ENCODE results near the gene SLC30A10.

SLC30A10 gene

GRCh38 chr1:219927956-219928790, at the start of gene SLC30A10:
Gene SLC30A10 (minus strand): TSS chr1:219928557. CDS start chr1:219928440, 117 bp downstream.
- H3K9me3 ChIP-seq (ENCODE audit: control insufficient read depth, low read length) = no peaks in the 10 kb centered on the region
- no peak within 1 kb of the TSS for H3K4me3 ChIP-seq (ENCODE audit: low read length)
- no peaks in the 10 kb centered on the region for H3K36me3 ChIP-seq (ENCODE audit: control insufficient read depth, insufficient read depth, low read length)
- peaks cover 24% of the 10 kb centered on the region for H3K27me3 ChIP-seq (ENCODE audit: control insufficient read depth, insufficient read depth, low read length)
- no peaks in the 10 kb centered on the region for H3K4me1 ChIP-seq (ENCODE audit: control insufficient read depth, insufficient read depth, low read length)
- no peak within 1 kb of the TSS for H3K9ac ChIP-seq (ENCODE audit: low read length)

DNA sequence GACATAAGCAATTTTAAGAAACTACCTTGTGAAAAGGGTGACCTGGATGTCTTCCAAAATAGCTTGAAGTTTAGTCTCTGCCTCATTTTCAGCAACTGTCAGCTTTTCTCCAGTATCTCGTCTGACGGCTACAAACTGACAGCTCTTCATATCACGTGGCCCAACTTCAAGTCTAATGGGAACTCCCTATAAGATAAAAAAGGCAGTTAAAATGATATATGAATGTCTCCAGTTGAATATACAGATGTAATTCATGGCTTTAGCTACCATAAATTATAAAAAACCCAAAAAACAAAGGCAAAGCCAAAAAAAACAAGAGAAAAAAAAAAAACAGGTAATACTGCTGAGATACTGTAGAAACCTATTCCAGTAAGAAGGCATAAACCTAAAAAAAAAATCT, 44.9 kb upstream of the SLC30A10 start:
- Histone ChIP-seq H3K9ac (ENCODE audit: low read length) (no peak overlapping the region), H3K9me3 (ENCODE audit: control insufficient read depth, low read length) (no peaks in the 10 kb centered on the region), H3K27me3 (ENCODE audit: control insufficient read depth, insufficient read depth, low read length) (no peaks in the 10 kb centered on the region), H3K4me3 (ENCODE audit: low read length) (no peak overlapping the region), H3K4me1 (ENCODE audit: control insufficient read depth, insufficient read depth, low read length) (no peaks in the 10 kb centered on the region), H3K36me3 (ENCODE audit: control insufficient read depth, insufficient read depth, low read length) (no peaks in the 10 kb centered on the region)

DNA sequence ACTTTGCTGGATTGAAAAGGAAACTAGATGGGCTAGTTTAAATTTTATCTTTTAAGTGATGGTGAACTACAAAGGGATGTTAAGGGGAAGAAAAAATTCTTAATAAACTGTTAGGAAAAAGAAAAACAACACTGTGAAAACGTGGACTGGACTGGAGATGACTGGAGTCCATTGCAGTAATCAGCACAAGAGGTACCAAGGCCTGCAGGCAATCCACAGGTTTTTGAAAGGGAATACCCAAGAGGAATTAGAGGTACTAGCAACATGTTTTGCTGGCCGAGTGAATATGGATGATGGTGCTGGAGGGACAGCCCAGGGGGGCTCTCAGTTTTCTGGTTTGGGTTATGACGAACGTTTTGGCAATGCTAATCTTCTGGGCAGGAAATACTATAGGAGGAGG, 39.0 kb upstream of the SLC30A10 start:
- no peaks in the 10 kb centered on the region for H3K27me3 ChIP-seq (ENCODE audit: control insufficient read depth, insufficient read depth, low read length)
- no peaks in the 10 kb centered on the region for H3K36me3 ChIP-seq (ENCODE audit: control insufficient read depth, insufficient read depth, low read length)
- H3K9ac ChIP-seq (ENCODE audit: low read length) = no peak overlapping the region
- no peak overlapping the region for H3K4me3 ChIP-seq (ENCODE audit: low read length)
- H3K9me3 ChIP-seq (ENCODE audit: control insufficient read depth, low read length) = no peaks in the 10 kb centered on the region
- no peaks in the 10 kb centered on the region for H3K4me1 ChIP-seq (ENCODE audit: control insufficient read depth, insufficient read depth, low read length)

GRCh38 chr1:219966071-219966349, 37.7 kb upstream of the SLC30A10 start:
- H3K9me3 ChIP-seq (ENCODE audit: control insufficient read depth, low read length) = no peaks in the 10 kb centered on the region

GRCh38 chr1:219965285-219966070, 37.1 kb upstream of the SLC30A10 start:
- Histone ChIP-seq H3K9me3 (ENCODE audit: control insufficient read depth, low read length) (no peaks in the 10 kb centered on the region), H3K4me1 (ENCODE audit: control insufficient read depth, insufficient read depth, low read length) (no peaks in the 10 kb centered on the region), H3K9ac (ENCODE audit: low read length) (no peak overlapping the region), H3K4me3 (ENCODE audit: low read length) (no peak overlapping the region), H3K27me3 (ENCODE audit: control insufficient read depth, insufficient read depth, low read length) (no peaks in the 10 kb centered on the region), H3K36me3 (ENCODE audit: control insufficient read depth, insufficient read depth, low read length) (no peaks in the 10 kb centered on the region)

More at GRCh38 chr1:219966071-219966349, 37.7 kb upstream of the SLC30A10 start:
- no peaks in the 10 kb centered on the region for H3K36me3 ChIP-seq (ENCODE audit: control insufficient read depth, insufficient read depth, low read length)
- H3K9ac ChIP-seq (ENCODE audit: low read length) = no peak overlapping the region
- H3K4me3 ChIP-seq (ENCODE audit: low read length) = no peak overlapping the region
- no peaks in the 10 kb centered on the region for H3K4me1 ChIP-seq (ENCODE audit: control insufficient read depth, insufficient read depth, low read length)
- H3K27me3 ChIP-seq (ENCODE audit: control insufficient read depth, insufficient read depth, low read length) = no peaks in the 10 kb centered on the region

GRCh38 chr1:219963432-219963831, 35.1 kb upstream of the SLC30A10 start:
- Histone ChIP-seq H3K9ac (ENCODE audit: low read length) (no peak overlapping the region), H3K36me3 (ENCODE audit: control insufficient read depth, insufficient read depth, low read length) (no peaks in the 10 kb centered on the region), H3K4me1 (ENCODE audit: control insufficient read depth, insufficient read depth, low read length) (no peaks in the 10 kb centered on the region), H3K4me3 (ENCODE audit: low read length) (no peak overlapping the region), H3K27me3 (ENCODE audit: control insufficient read depth, insufficient read depth, low read length) (no peaks in the 10 kb centered on the region), H3K9me3 (ENCODE audit: control insufficient read depth, low read length) (no peaks in the 10 kb centered on the region)

- H3K9me3 ChIP-seq (ENCODE audit: control insufficient read depth, low read length) = no peaks in the 10 kb centered on the region
- no peaks in the 10 kb centered on the region for H3K27me3 ChIP-seq (ENCODE audit: control insufficient read depth, insufficient read depth, low read length)
- no peak overlapping the region for H3K9ac ChIP-seq (ENCODE audit: low read length)
- no peaks in the 10 kb centered on the region for H3K36me3 ChIP-seq (ENCODE audit: control insufficient read depth, insufficient read depth, low read length)
- H3K4me1 ChIP-seq (ENCODE audit: control insufficient read depth, insufficient read depth, low read length) = no peaks in the 10 kb centered on the region
- no peak overlapping the region for H3K4me3 ChIP-seq (ENCODE audit: low read length)
Observed at GRCh38 chr1:219961684-219962083, 33.3 kb upstream of the SLC30A10 start.

DNA sequence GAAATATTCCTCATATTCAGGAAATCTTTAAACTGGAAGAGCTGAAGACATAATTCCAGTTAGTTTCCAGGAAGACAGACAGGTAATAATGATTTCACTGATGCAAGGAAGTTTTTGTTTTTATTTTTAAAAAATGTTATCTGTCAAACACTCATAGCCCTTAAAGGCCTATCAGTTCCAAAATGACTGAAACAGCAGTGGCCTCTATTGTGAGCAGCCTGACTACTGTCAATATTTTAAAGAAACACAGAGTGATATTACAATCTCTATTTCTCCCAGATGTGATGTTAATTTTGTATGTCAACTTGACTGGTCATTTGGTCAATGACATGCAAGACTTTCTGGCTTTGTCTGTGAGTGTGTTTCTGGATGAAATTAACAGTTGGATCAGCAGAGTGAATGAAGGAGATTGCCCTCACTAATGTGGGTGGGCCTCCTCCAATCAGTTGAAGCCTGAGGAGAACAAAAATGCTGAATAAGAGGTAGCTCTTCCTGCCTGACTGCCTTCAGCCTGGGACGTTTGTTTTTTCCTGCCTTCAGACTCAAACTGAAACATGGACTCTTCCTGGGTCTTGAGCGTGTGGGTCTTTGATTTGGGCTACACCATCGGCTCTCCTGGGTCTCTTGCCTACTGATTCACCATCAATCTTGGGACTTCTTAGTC, 31.3 kb upstream of the SLC30A10 start:
- Histone ChIP-seq H3K9me3 (ENCODE audit: control insufficient read depth, low read length) (no peaks in the 10 kb centered on the region), H3K36me3 (ENCODE audit: control insufficient read depth, insufficient read depth, low read length) (no peaks in the 10 kb centered on the region), H3K9ac (ENCODE audit: low read length) (no peak overlapping the region), H3K4me3 (ENCODE audit: low read length) (no peak overlapping the region), H3K27me3 (ENCODE audit: control insufficient read depth, insufficient read depth, low read length) (no peaks in the 10 kb centered on the region), H3K4me1 (ENCODE audit: control insufficient read depth, insufficient read depth, low read length) (no peaks in the 10 kb centered on the region)

DNA sequence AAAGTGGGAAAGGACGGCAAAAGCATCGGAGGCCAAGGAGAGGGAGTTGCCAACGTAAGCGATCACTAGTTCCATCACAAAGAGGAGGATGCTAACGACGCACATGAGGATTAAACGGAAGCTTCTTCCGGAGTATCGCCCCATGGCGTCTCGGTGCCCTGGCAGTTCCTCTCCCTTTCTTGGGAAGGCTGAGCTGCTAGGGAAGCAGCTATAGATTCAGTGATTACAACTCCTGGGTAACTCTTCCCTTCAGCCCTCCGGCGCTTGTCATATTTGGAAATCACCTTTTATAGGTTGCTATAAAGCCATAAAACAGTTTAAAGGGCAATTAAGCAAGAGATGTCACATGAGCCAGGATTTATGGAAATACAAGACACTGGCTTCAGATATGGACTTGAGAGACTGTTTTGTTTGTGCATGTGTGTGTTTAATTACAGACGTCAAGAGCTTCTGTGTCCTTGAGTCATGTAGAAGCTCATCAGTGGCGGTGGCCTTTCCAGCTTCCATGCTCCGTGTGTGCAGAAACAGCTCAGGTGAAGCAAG, 30.6 kb upstream of the SLC30A10 start:
- H3K36me3 ChIP-seq (ENCODE audit: control insufficient read depth, insufficient read depth, low read length) = no peaks in the 10 kb centered on the region
- no peak overlapping the region for H3K4me3 ChIP-seq (ENCODE audit: low read length)
- no peaks in the 10 kb centered on the region for H3K4me1 ChIP-seq (ENCODE audit: control insufficient read depth, insufficient read depth, low read length)
- no peak overlapping the region for H3K9ac ChIP-seq (ENCODE audit: low read length)
- no peaks in the 10 kb centered on the region for H3K9me3 ChIP-seq (ENCODE audit: control insufficient read depth, low read length)
- H3K27me3 ChIP-seq (ENCODE audit: control insufficient read depth, insufficient read depth, low read length) = no peaks in the 10 kb centered on the region

DNA sequence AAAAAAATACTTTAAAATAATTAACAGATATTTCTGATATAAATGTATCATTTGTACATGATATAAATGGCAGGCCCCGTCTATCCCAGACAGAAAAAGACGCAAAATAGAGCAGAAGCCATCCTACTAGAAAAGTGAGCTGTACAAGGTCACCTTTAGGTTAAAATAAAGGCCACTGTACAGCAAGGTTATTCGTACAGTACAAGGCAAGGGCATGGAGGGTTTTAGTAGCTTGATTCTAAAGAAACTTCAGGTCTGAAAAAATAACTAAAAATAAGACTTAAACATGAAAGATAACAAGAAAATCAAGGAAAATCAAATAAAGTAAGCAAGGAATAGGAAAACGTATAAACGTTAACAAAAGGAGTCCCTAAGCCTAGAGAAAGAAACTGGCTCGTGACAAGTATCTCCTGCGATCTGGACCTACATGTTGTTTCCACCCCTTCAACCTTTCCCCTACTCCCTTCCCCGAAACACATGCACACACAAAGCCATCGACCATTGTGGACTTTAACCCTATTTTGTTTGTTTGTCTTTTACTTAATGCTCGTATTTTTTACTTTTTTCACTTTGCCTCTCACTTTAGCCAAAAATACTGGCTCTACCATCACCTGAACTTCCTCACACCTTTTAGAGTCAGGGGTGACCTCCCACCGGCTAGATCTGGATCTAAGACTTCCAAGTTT, 26.5 kb upstream of the SLC30A10 start:
- no peaks in the 10 kb centered on the region for H3K9me3 ChIP-seq (ENCODE audit: control insufficient read depth, low read length)
- H3K36me3 ChIP-seq (ENCODE audit: control insufficient read depth, insufficient read depth, low read length) = no peaks in the 10 kb centered on the region
- H3K9ac ChIP-seq (ENCODE audit: low read length) = no peak overlapping the region
- no peaks in the 10 kb centered on the region for H3K4me1 ChIP-seq (ENCODE audit: control insufficient read depth, insufficient read depth, low read length)
- H3K27me3 ChIP-seq (ENCODE audit: control insufficient read depth, insufficient read depth, low read length) = no peaks in the 10 kb centered on the region
- no peak overlapping the region for H3K4me3 ChIP-seq (ENCODE audit: low read length)

- Histone ChIP-seq H3K4me3 (ENCODE audit: low read length) (no peak overlapping the region), H3K36me3 (ENCODE audit: control insufficient read depth, insufficient read depth, low read length) (no peaks in the 10 kb centered on the region), H3K9me3 (ENCODE audit: control insufficient read depth, low read length) (no peaks in the 10 kb centered on the region), H3K4me1 (ENCODE audit: control insufficient read depth, insufficient read depth, low read length) (no peaks in the 10 kb centered on the region), H3K27me3 (ENCODE audit: control insufficient read depth, insufficient read depth, low read length) (no peaks in the 10 kb centered on the region), H3K9ac (ENCODE audit: low read length) (no peak overlapping the region)
Observed at GRCh38 chr1:219954052-219954451, 25.7 kb upstream of the SLC30A10 start.
